ENCODE results near the gene KRT76. TPM values are rescaled to one million over a fixed set of nuclear protein-coding genes. Genes with fewer than 3 reads are reported as not detected.

The KRT76 gene
- total RNA-seq, 1 donor from 2014 or later = not detected

DNA sequence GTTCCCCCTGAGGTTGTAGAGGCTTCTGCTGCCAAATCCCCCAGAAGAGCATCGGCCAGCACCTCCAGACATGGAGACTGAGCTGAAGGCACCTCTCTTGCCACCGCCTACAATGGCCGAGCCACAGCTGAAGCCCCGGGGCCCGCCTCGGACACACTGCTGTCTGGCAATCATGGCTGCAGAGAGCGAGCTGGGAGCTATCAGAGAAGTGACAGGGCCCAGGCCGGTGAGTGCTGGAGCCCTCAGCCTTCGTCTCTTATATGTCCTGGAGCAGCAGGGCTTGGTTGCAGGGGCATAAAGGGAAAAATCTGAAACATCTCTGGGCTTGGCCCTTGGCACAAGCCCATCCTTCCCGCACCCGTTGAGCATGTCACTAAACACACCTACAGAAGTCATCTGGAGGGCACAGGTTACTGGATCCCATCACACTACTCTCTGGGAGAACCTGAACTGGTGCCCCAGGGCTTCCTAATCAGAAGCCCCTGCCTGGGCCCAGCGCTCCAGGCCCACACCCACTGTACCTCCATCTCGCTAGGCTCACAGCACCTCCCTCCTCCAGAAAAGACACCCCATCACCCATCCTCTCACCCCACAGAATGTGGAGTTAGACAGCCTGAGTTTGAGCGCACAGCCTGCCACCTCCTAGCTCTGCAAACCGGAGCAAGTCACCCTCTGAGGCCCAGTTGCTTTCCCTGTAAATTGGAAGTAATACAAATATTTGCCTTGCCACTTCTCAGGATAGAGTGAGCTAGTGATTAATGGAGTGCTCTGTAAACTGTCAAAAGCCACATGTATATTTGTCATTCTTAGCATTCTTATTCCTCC, 37.0 kb upstream of the KRT76 start, which contains the start of gene KRT4:
TSS of gene KRT4 (minus strand) at position 232 of the 825 bp plus-strand sequence. CDS start at position 174, 58 bp downstream.
- ATAC-seq (no peak), DNase-seq (no peak)

GRCh38 chr12:52813203-52813819, 36.2 kb upstream of the KRT76 start:
- no peak for ATAC-seq
- intact Hi-C loops (cut with micrococcal nuclease) = no loop called here
- no peak for DNase-seq

More for the DNA sequence above, 37.0 kb upstream of the KRT76 start, which contains the start of gene KRT4:
- intact Hi-C loops (cut with micrococcal nuclease) = no loop called here

GRCh38 chr12:52812749-52813148, 35.6 kb upstream of the KRT76 start:
- intact Hi-C loops (cut with micrococcal nuclease) = no loop called here
- DNase-seq (no peak), ATAC-seq (no peak)

- no peak for ATAC-seq
- DNase-seq = no peak
- intact Hi-C loops (cut with micrococcal nuclease) = no loop called here
These were observed 34.9 kb upstream of the KRT76 start for GRCh38 chr12:52812073-52812400.

DNA sequence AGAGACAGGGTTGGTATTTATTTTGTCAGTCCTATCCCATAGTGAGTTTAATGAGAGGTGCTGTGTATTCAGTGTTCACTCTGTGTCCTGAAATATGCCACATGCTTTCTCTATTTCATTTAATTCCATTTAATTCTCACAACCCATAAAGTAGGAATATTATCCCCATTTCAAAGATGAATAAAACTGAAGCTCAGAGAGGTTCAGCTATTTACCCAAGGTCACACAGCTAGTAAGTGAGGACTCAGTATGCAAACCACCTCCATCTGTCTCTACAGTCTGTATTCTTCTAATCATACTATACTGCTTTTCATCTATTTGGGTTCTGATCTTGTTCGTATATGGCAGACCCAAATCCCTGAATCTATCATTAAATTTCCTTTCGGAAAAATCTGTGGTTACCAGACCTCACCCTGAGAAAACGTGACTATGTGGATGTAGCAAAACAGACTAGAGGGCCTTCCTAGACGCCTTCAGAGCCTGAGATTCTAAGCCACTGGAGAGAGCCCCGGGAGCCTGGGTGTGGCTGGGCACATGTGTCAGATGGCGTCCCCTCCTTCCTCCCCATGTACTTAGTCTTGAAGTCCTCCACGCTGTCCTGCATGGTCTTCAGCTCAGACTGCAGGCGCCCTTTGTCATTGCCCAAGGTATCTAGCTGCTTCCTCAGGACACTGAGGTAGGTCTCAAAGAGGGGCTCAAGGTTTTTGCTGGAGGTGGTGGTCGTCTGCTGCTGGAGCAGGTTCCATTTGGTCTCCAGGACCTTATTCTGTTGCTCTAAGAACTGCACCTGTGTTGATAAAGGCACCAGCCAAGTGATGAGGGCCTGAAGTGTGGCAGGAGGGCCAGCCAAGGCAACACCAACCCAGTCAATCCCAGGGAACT, 34.3 kb upstream of the KRT76 start:
- intact Hi-C loops (cut with micrococcal nuclease) = no loop called here
- DNase-seq (no peak), ATAC-seq (no peak)

- no peak for ATAC-seq
- intact Hi-C loops (cut with micrococcal nuclease) = no loop called here
- no peak for DNase-seq
These were observed 33.4 kb upstream of the KRT76 start for GRCh38 chr12:52810554-52810953.

DNA sequence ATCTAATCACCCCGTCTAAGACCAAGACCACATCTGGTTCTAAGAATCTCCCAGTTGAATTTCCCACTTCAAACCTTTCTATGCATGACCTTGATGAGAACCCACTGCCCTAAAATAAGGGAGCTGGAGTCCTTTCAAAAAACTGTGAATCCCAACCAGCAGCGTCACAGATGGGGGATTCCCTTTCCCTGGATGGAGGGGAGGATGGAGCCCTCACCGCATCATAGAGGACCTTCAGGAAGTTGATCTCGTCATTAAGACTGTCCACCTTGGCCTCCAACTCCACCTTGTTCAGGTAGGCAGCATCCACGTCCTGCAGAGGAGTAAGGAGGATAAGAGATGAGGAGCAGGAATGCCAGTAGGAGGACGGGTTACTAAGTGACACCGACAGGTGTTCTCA, 32.0 kb upstream of the KRT76 start:
- no peak for DNase-seq
- intact Hi-C loops (cut with micrococcal nuclease) = no loop called here
- ATAC-seq = no peak

GRCh38 chr12:52808573-52809160, 31.5 kb upstream of the KRT76 start:
- DNase-seq (no peak), ATAC-seq (no peak)
- intact Hi-C loops (cut with micrococcal nuclease) = no loop called here

DNA sequence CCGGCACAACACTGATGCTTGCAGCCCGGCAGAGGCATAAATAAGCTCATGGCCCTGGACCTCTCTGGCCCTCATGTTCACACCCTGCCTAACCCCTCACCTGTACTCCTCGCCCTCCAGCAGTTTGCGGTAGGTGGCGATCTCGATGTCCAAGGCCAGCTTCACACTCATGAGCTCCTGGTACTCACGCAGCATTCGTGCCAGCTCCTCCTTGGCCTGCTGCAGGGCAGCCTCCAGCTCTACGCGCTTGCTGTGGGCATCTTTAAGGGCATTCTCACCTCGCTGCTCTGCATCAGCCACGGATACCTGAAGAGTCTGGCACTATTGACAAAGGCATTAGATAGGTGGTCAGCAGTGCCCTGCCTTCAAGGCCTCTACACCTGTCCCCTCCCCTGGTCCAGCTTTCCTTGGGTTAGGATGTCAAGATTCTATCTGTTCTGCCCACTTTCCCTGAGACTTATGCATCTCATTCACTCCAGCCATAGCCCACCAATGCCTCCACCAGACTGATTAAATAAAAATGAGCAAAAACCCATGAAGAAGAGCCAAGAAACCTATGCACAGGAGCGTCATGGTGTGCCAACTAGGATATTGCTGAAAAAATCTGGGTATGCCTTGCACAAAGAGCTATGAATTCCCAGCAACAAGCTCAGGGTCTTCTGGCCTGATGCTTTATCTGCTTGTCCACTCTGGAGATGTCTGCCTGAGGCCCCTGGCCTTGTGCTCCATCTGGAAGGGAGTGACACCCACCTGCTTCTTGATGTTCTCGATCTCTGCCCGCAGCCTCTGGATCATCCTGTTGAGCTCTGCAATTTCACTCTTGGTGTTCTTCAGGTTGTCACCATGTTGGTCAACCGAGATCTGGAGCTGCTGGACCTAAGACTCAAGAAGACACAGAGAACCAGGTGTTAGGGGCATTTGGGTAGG, 30.7 kb upstream of the KRT76 start:
- ATAC-seq = no peak
- DNase-seq = no peak
- intact Hi-C loops (cut with micrococcal nuclease) = no loop called here

DNA sequence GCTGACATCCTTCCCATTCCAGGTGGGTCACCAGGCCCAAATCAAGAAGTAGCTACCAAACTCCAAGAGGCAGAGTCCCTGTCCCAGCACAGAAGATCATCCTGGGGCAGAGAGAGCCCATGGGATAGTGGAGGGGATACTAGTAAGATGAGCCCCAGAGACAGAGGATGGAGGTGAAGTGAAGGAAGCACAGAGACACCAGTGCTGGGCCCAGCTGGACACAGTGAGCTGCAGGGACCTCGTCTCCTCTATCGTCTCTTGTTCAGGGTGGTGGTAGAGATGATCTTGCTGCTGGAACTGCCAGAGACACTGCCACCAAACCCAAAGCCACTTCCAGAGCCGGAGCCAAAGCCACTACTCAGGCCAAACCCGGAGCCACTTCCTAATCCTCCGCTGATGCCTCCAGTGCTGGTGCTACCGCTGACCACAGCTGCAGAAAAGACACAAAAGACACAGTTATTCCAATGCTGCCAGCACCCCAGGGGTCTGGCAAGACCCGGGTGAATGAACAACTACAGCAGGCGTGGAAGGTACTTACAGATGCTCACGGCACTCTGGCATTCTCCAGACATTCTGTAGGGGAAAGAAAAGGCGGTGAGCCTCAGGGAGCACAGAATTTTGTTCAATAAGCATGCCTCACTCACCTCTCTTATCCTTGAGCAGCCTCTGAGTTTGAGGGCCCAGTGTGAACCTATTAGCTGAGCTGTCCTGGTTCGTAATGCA, 29.8 kb upstream of the KRT76 start:
- intact Hi-C loops (cut with micrococcal nuclease) = no loop called here

GRCh38 chr12:52806169-52806811, 29.1 kb upstream of the KRT76 start:
- no peak for DNase-seq
- intact Hi-C loops (cut with micrococcal nuclease) = no loop called here
- no peak for ATAC-seq

More for the DNA sequence above, 29.8 kb upstream of the KRT76 start:
- no peak for DNase-seq
- ATAC-seq = no peak

- no peak for DNase-seq
- no peak for ATAC-seq
- intact Hi-C loops (cut with micrococcal nuclease) = no loop called here
These were observed 28.6 kb upstream of the KRT76 start for GRCh38 chr12:52805739-52806138.

DNA sequence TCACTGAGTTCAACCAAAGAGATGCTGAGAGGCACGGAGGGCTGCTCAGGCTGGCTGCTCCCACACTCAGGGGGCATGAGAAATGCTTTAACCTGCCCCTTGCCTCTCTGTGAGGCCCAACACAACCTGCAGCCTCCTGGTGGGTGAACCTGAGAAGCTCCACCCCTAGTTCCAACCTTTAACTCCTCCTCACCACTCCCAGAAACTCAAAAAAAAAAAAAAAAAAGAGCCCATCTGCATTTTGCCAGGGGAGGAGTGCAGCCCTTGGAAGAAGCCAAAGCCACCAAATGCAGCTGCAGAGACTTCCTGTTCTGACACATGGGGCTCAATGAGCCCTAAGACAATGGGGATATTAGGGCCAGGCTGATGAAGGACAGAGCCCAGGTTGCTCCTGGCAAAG, 27.9 kb upstream of the KRT76 start:
- ATAC-seq = no peak
- intact Hi-C loops (cut with micrococcal nuclease) = no loop called here
- no peak for DNase-seq

DNA sequence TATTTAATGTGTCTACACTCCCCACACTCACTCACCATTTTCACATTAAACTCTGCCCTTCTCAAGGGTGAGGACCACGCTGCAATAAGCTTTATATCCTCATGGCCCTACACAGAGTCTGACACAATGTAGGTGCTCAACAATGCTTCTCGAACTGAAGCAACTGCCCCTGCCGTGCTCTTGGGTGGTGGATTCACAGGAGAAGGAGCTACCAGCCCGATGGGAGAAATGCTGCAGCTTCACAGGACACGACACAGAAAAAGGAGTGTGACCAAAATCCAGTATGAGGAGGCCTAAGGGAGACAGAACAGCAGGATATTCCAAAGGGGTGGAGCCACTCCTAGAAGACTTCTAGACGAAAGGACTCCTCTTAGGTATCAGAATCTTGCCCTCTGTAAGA, 25.3 kb upstream of the KRT76 start:
- intact Hi-C loops (cut with micrococcal nuclease) = no loop called here
- ATAC-seq = no peak

GRCh38 chr12:52801773-52802172, 24.6 kb upstream of the KRT76 start:
- DNase-seq (no peak), ATAC-seq (no peak)
- intact Hi-C loops (cut with micrococcal nuclease) = no loop called here

More for the DNA sequence above, 25.3 kb upstream of the KRT76 start:
- no peak for DNase-seq

GRCh38 chr12:52800259-52800917, 23.2 kb upstream of the KRT76 start:
- intact Hi-C loops (cut with micrococcal nuclease) = no loop called here
- DNase-seq = no peak
- no peak for ATAC-seq

Data from left ventricle myocardium superior (tissue), 1 donor.